ENCODE results near the gene IDH3B. TPM values are rescaled to one million over a fixed set of nuclear protein-coding genes. Genes with fewer than 3 reads are reported as not detected.

IDH3B gene
- polyA plus RNA-seq, 3 donors, result 102 to 224 (median 103) TPM

DNA sequence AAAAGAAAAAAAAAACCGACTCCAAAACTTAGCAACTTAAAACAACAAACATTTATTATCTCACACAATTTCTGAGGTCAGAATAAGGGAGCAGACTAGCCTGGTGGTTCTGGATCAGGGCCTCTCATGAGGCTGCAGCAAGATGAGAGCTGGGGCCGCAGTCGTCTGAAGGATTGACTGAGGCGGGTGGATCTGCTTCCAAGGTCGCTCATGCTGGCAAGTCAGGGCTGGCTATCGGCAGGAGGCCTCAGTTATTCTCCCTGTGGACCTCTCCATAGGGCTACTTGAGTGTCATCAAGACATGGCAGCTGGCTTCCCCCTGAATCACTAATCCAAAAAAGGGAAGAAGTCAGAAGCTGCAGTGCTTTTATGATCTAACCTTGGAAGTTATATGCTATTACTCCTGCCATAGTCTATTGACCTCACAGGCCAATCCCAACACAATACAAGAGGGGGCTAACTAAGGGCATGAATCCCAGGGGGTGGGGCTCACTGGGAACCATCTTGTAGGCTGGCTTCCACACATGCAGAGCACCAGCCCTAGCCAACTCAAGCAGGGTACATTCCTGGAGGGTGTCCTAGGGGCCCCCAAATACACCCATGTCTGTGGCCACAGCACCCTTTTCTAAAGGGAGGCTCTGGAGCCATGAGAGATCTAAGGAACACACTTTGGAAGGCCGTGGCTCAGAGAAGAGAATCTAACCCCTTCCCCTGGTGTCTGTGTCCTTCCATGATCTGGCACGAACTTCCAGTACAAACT is 39.9 kb upstream of the IDH3B start:
- intact Hi-C loops (cut with micrococcal nuclease), result no loop called here
- no peaks in the 10 kb centered on the region for H3K4me1 Mint-ChIP-seq
- WGBS (ENCODE audit: insufficient coverage), result 98% methylated on average over 7 of the region's 8 CpGs

GRCh38 chr20:2701671-2702081 is 37.7 kb upstream of the IDH3B start:
- intact Hi-C loops (cut with micrococcal nuclease), result no loop called here
- Histone ChIP-seq H3K9me3 (replicated peaks in 1 of 2; ENCODE audit: control insufficient read depth in 1 of 2, insufficient read depth in 1 of 2, low read length in 2 of 2) (peaks cover 0 to 4% of the 10 kb centered on the region in 2 donors), H3K4me1 (ENCODE audit: control insufficient read depth in 1 of 2, insufficient read depth in 2 of 2, low read length in 2 of 2) (no peaks in the 10 kb centered on the region), H4K20me1 (ENCODE audit: insufficient read depth, low read length) (no peaks in the 10 kb centered on the region), H3K27me3 (ENCODE audit: control insufficient read depth in 2 of 2, insufficient read depth in 2 of 2, low read length in 2 of 2) (peaks cover 0 to 11% of the 10 kb centered on the region in 2 donors), H3K4me2 (replicated peaks; ENCODE audit: extremely low read depth, low read length, poor library complexity, severe bottlenecking) (no peak overlapping the region), H3K36me3 (replicated peaks in 1 of 2; ENCODE audit: control insufficient read depth in 1 of 2, insufficient read depth in 2 of 2, low read length in 2 of 2) (no peaks in the 10 kb centered on the region), H3K4me3 (replicated peaks in 1 of 3; ENCODE audit: low read depth in 2 of 3, low read length in 3 of 3) (no peak overlapping the region), H2AFZ (ENCODE audit: insufficient read depth, low read depth, low read length, poor library complexity, severe bottlenecking) (no peak overlapping the region), H3K9ac (ENCODE audit: insufficient read depth, low read length, poor library complexity, severe bottlenecking) (no peak overlapping the region), H3K27ac (ENCODE audit: low read depth in 1 of 2, low read length in 2 of 2) (no peak overlapping the region), H3K79me2 (ENCODE audit: insufficient read depth, low read length) (no peaks in the 10 kb centered on the region)
- peaks cover 11 to 30% (median 25%) of the 10 kb centered on the region in 3 donors for H3K27me3 Mint-ChIP-seq (ENCODE audit: low read depth in 3 of 3)
- H3K27ac Mint-ChIP-seq, result peak overlapping the region in 1 of 7 donors; percentile 45
- no peak for TF ChIP-seq CTCF (IDR thresholded peaks at IDR 0.05)
- DNase-seq, result no peak
- 88% methylated on average over 3 of the region's 5 CpGs for WGBS (ENCODE audit: insufficient coverage)
- peaks cover 0 to 10% (median 6%) of the 10 kb centered on the region in 7 donors for H3K9me3 Mint-ChIP-seq
- no peaks in the 10 kb centered on the region for H3K36me3 Mint-ChIP-seq
- H3K4me3 Mint-ChIP-seq, result no peak overlapping the region
- no peaks in the 10 kb centered on the region for H3K4me1 Mint-ChIP-seq

More for the DNA sequence above, 39.9 kb upstream of the IDH3B start:
- Histone ChIP-seq H3K9ac (ENCODE audit: insufficient read depth, low read length, poor library complexity, severe bottlenecking) (no peak overlapping the region), H4K20me1 (ENCODE audit: insufficient read depth, low read length) (no peaks in the 10 kb centered on the region), H3K36me3 (replicated peaks in 1 of 2; ENCODE audit: control insufficient read depth in 1 of 2, insufficient read depth in 2 of 2, low read length in 2 of 2) (no peaks in the 10 kb centered on the region), H3K4me2 (replicated peaks; ENCODE audit: extremely low read depth, low read length, poor library complexity, severe bottlenecking) (no peak overlapping the region), H2AFZ (ENCODE audit: insufficient read depth, low read depth, low read length, poor library complexity, severe bottlenecking) (no peak overlapping the region), H3K27ac (ENCODE audit: low read depth in 1 of 2, low read length in 2 of 2) (no peak overlapping the region), H3K9me3 (replicated peaks in 1 of 2; ENCODE audit: control insufficient read depth in 1 of 2, insufficient read depth in 1 of 2, low read length in 2 of 2) (peaks cover 0 to 4% of the 10 kb centered on the region in 2 donors), H3K4me1 (ENCODE audit: control insufficient read depth in 1 of 2, insufficient read depth in 2 of 2, low read length in 2 of 2) (no peaks in the 10 kb centered on the region), H3K4me3 (replicated peaks in 1 of 3; ENCODE audit: low read depth in 2 of 3, low read length in 3 of 3) (no peak overlapping the region), H3K27me3 (ENCODE audit: control insufficient read depth in 2 of 2, insufficient read depth in 2 of 2, low read length in 2 of 2) (peaks cover 0 to 3% of the 10 kb centered on the region in 2 donors), H3K79me2 (ENCODE audit: insufficient read depth, low read length) (no peaks in the 10 kb centered on the region)
- Mint-ChIP-seq H3K36me3 (no peaks in the 10 kb centered on the region), H3K9me3 (peaks cover 0 to 10% (median 6%) of the 10 kb centered on the region in 7 donors), H3K4me3 (no peak overlapping the region), H3K27ac (no peak overlapping the region), H3K27me3 (ENCODE audit: low read depth in 3 of 3) (peaks cover 8 to 16% (median 15%) of the 10 kb centered on the region in 3 donors)
- no peak for TF ChIP-seq CTCF (IDR thresholded peaks at IDR 0.05)
- no peak for DNase-seq

All from CD14-positive monocyte (primary cell).